ENCODE data around the gene TAGLN.

TAGLN gene

GRCh38 chr11:117225553-117226170, 26.5 kb downstream of the TAGLN start:
- TF ChIP-seq, protein P1, sequence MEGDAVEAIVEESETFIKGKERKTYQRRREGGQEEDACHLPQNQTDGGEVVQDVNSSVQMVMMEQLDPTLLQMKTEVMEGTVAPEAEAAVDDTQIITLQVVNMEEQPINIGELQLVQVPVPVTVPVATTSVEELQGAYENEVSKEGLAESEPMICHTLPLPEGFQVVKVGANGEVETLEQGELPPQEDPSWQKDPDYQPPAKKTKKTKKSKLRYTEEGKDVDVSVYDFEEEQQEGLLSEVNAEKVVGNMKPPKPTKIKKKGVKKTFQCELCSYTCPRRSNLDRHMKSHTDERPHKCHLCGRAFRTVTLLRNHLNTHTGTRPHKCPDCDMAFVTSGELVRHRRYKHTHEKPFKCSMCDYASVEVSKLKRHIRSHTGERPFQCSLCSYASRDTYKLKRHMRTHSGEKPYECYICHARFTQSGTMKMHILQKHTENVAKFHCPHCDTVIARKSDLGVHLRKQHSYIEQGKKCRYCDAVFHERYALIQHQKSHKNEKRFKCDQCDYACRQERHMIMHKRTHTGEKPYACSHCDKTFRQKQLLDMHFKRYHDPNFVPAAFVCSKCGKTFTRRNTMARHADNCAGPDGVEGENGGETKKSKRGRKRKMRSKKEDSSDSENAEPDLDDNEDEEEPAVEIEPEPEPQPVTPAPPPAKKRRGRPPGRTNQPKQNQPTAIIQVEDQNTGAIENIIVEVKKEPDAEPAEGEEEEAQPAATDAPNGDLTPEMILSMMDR (IDR thresholded peaks at IDR 0.05; ENCODE audit: low read depth, low read length), result no peak
- DNase-seq (ENCODE audit: extremely low read depth, low read depth), result no peak

DNA sequence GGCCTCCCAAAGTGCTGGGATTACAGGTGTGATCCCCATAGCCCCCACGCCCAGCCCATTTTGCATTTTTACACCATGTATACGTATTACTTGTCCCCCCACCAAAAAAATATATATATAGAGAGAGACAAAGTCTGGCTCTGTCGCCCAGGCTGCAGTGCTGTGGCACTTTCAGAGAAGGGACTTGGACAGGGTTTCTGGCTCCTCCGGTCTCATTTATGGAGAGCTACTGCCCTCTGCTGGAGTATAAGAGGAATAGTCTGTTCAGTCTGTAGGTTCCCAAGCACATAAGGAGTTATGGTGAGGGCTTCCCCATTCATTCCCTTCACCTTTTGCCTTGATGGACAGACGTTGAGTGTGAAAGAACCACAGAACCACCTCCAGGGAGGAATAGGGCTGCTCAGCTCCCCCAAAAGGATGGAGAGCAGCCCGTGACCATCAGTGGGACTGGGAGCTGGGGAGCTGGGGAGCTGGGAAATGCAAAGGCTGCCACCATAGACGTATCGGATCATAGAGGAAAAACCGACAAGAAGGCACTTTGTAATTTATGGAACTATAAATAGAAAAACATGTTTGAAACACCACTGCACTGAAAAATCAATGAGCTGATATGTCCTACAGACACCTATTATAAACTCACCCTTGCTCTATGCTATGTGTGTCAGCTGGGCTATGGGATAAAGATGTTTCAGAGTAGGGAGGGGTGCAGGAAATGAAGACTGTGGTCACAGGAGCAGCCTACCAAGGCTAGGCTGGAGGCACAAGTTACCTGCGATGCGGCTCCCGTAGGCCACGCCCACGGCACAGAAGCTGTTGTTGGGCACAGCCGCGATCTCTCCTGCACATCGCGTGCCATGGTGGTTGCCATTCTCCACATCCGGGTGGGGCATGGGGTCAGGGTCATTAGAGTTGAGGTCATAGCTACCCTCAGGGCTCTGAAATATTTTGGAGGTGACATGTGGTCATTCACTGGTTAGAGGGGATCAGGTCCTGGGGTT, 27.5 kb downstream of the TAGLN start:
- peak; percentile 56 for DNase-seq (ENCODE audit: extremely low read depth, low read depth)
- TF ChIP-seq, protein P1 (IDR thresholded peaks at IDR 0.05; ENCODE audit: low read depth, low read length), result peak; percentile 70

DNA sequence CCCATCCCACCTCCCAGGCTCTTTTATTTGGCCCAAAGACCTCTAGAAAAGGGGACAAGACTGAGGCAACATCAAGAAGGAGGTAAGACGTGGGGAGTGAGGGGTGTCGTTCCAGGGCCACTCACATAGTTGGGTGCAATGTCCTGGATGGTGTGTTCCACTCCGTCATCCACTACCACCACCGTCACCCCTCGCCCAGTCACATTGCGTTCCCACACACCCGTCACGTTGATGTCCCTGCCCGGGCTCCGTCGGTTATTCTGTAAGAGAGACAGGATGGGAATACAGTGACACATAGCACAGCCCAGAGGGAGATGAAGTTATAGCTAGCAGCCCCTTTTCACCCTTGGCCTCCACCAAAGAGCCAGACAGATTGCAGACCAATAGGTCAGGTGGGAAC, 28.9 kb downstream of the TAGLN start:
- DNase-seq (ENCODE audit: extremely low read depth, low read depth), result no peak
- TF ChIP-seq, protein P1 (IDR thresholded peaks at IDR 0.05; ENCODE audit: low read depth, low read length), result no peak

DNA sequence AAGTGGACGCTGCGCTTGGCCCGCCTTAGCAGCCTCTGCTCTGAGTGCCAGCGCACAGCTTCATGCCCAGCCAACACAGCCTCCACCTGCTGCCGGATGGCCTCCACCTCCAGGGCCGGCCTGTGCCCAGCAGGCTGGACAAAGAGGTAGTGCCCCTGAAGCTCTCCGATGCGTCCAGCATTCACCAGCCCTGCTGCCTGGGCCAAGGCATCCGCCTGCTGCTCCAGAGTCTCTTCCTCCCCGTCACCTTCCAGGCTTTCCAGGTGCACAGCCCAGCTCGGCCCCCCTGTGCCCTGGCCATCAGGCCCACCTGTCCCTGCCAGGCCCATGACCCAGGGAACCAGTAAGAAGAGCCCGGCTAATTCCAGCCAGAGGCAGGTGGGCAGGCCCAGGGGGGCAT, 30.2 kb downstream of the TAGLN start:
- TF ChIP-seq, protein P1 (IDR thresholded peaks at IDR 0.05; ENCODE audit: low read depth, low read length), result no peak
- no peak for DNase-seq (ENCODE audit: extremely low read depth, low read depth)

- TF ChIP-seq, protein P1 (IDR thresholded peaks at IDR 0.05; ENCODE audit: low read depth, low read length), result no peak
- no peak for DNase-seq (ENCODE audit: extremely low read depth, low read depth)
Observed at GRCh38 chr11:117229931-117230285, 30.7 kb downstream of the TAGLN start.

GRCh38 chr11:117230286-117230961, 31.3 kb downstream of the TAGLN start:
- TF ChIP-seq, protein P1 (IDR thresholded peaks at IDR 0.05; ENCODE audit: low read depth, low read length), result no peak
- DNase-seq (ENCODE audit: extremely low read depth, low read depth), result no peak
